GM19240 (cell line): Measurements from ENCODE around the gene TOMM70.
"Not testable (repeated sequence)": the region's sequence is repeated elsewhere in the genome, so short reads cannot be mapped to it uniquely, and the experiment has no call there.

Experiments
- DNase-seq: peaks from one replicate; pipeline ENCODE4 v3.0.0; 2011; ENCODE audit warnings: low spot score; ENCODE audit not compliant: insufficient read length

The TOMM70 gene

GRCh38 chr3:100400780-100401673, at the start of gene TOMM70, which contains the start of gene LNP1:
TOMM70 (minus strand) TSS chr3:100401089; CDS start chr3:100400949, 140 bp downstream.
LNP1 (plus strand) TSS chr3:100401539; CDS start chr3:100429730, 28,191 bp downstream.
- DNase-seq = peak; percentile 45

GRCh38 chr3:100449214-100449613, 48.3 kb upstream of the TOMM70 start:
- no peak for DNase-seq

GRCh38 chr3:100448079-100448478, 47.2 kb upstream of the TOMM70 start:
- no peak for DNase-seq

- DNase-seq = not testable (repeated sequence)
Measured at GRCh38 chr3:100447067-100447466, 46.2 kb upstream of the TOMM70 start.

- DNase-seq = no peak
Measured at GRCh38 chr3:100443690-100444089, 42.8 kb upstream of the TOMM70 start.

- DNase-seq = no peak
Measured at GRCh38 chr3:100440895-100441294, 40.0 kb upstream of the TOMM70 start.

GRCh38 chr3:100438623-100438974, 37.7 kb upstream of the TOMM70 start:
- DNase-seq = no peak

- no peak for DNase-seq
Measured at GRCh38 chr3:100437721-100438622, 37.1 kb upstream of the TOMM70 start.

GRCh38 chr3:100436951-100437350, 36.1 kb upstream of the TOMM70 start:
- no peak for DNase-seq

- no peak for DNase-seq
Measured at GRCh38 chr3:100429187-100429716, 28.4 kb upstream of the TOMM70 start.

GRCh38 chr3:100427699-100428098, 26.8 kb upstream of the TOMM70 start:
- no peak for DNase-seq

- DNase-seq = no peak
Measured at GRCh38 chr3:100426067-100426682, 25.3 kb upstream of the TOMM70 start.

- DNase-seq = no peak
Measured at GRCh38 chr3:100425316-100425715, 24.4 kb upstream of the TOMM70 start.

- DNase-seq = no peak
Measured at GRCh38 chr3:100424261-100424660, 23.4 kb upstream of the TOMM70 start.

GRCh38 chr3:100423611-100424010, 22.7 kb upstream of the TOMM70 start:
- DNase-seq = no peak

GRCh38 chr3:100420885-100421284, 20.0 kb upstream of the TOMM70 start:
- no peak for DNase-seq

GRCh38 chr3:100419406-100419805, 18.5 kb upstream of the TOMM70 start:
- DNase-seq = no peak

- no peak for DNase-seq
Measured at GRCh38 chr3:100416863-100417262, 16.0 kb upstream of the TOMM70 start.

- no peak for DNase-seq
Measured at GRCh38 chr3:100416176-100416575, 15.3 kb upstream of the TOMM70 start.

- no peak for DNase-seq
Measured at GRCh38 chr3:100413613-100414012, 12.7 kb upstream of the TOMM70 start.

GRCh38 chr3:100412912-100413590, 12.2 kb upstream of the TOMM70 start:
- DNase-seq = no peak
